Stimulated activated CD4-positive, alpha-beta T cell treated with anti-CD3 and anti-CD28 coated beads, Interleukin-15, amount 100 ng/mL, for 48 hours (primary cell): ENCODE measurements around the gene CDK5RAP2.
"Not testable (repeated sequence)": the region's sequence is repeated elsewhere in the genome, so short reads cannot be mapped to it uniquely, and the experiment has no call there.

ENCODE experiments used
- DNase-seq, 2 donors: peaks; one replicate each; pipeline ENCODE4 v3.0.0-alpha.2; 2020; ENCODE audit warnings: low read depth in 2 of 2

CDK5RAP2 gene

DNA sequence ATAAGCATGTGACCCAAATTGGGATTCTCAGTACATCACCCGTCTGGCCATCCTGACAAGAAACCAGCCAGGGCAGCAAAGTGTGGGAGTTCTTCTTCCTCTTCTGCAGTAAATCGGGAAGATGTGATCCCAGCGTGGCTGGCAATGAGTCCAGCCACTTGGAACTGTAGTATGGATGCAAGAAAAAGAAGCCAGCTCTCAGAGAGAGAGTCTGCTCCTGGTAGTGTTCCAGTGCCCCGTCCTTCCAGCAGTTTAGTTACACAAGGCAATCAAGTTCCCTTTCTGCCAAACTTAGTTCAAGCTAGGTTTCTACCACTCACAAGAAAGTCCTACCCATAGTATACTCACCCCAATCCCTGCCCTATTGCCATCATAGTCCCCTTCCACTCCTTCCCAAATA, 65.6 kb downstream of the CDK5RAP2 start:
- DNase-seq = no peak

DNA sequence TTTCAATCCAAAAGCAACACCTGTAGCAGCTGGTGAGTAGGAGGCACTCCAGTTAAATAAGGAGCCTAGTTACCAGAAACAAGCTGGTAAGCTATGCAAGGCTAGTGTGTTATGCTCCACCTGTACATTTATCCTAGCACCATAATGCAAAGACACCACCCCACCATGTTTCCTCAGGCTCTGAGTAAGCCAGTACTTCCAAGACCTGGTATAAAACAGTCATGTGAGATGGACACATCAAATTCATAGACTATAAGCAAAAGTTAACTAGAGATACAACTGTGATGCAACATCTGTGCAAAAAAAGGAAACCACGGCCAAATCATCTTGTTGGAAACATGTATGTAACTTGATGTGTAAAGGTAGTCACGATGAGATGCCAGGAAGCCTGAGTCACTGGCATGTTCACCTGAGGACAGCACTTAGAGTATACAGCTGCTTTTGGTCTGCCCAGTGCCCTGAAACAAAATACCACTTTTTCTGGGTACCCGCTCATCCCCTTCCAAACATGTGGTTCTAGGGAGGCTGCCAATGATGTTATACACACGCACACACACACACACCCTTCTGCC, 66.1 kb downstream of the CDK5RAP2 start:
- DNase-seq = no peak

DNA sequence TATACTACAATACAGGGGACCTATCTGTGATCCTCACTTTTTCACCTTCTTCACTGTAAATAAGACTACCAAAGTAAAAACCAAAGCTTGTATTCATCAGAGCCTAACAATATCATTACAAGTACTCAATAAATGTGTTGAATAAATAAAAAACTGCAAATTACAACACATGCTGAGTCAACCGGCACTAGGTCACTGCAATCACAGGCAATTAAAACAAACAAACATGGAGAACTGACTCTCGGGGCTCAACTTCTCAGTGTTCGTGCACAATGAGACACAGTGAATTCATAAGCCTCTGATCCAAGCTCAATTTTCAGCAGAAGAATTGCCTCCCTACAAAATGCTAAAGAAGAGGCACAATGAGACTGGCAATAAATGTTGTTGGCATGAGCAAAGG, 69.2 kb downstream of the CDK5RAP2 start:
- DNase-seq = no peak

DNA sequence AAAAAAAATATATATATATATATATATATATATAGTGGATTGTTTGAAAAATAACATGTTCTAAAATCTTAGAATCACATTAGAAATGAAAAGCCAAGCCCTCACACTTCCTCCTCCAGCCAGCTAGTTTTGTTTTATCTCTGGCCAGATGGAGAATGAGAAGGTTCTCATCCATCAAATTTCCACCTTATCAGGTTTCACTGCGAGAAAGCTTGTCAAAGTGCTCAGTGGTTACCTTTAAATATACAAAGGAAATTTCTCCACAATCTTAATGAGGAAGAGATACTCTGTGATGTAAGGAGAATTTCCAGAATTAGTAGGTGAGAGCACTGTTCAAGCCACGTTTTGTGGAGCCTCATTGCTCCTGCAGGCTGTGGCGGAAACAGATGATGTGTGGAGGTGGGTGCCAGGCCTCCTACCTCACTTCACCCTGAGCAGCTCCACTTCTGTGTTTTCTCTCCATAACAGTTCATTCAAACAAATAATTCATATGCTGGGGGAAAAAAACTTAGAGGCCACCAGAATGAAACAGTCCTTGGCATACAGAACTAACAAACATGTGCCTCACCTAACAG, 71.9 kb downstream of the CDK5RAP2 start:
- no peak for DNase-seq

DNA sequence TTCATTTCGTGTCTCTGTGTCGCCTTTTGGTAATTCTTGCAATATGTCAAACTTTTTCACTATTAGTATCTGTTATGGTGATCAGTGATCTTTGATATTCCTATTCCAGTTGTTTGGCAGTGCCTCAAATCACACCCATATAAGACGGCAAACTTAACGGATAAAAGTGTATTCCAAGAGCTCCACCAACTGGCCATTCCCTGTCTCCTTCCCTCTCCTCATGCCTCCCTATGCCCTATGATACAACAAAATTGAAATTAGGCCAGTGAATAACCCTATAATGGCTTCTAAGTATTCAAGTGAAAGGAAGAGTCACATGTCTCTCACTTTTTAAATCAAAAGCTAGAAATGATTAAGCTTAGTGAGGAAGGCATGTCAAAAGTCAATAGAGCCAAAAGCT, 74.8 kb downstream of the CDK5RAP2 start:
- no peak for DNase-seq

DNA sequence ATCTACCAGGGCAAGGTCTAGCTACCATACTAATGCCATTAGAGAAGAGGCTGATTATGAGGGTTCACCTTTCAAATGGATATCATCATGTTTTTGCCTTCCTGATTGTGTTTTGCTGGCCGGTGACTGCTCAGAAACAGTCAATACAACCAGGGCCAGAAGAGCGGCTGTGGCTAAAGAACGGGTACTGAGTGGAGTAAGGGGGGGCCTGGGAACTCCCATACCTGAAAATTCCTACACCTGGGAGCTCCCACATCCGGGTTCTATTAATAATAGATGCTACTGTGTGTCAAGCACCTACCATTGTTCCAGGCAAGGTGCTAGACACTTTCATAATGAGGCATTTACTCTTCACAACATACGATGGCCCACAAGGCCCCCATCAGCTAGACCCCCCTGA, 79.2 kb downstream of the CDK5RAP2 start:
- DNase-seq = no peak

DNA sequence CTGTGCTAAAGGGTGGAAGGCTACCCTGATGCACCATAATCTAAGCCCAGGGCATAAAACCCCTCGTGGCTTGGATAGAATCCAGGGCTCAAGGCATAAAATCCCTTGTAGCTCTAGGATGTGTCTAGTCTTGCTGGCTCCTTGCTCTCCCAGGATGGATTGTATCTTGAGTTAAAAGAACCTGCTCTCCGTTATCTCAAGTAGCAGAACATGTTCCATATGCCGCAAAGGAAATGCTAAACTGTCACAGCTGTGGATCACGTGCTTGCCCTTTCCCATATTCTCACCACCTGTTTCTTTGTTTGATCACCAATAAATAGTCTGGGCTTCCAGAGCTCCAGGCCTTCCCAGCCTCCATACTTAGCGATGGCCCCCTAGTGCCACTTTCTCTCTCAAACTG, 82.1 kb downstream of the CDK5RAP2 start:
- DNase-seq = not testable (repeated sequence)

DNA sequence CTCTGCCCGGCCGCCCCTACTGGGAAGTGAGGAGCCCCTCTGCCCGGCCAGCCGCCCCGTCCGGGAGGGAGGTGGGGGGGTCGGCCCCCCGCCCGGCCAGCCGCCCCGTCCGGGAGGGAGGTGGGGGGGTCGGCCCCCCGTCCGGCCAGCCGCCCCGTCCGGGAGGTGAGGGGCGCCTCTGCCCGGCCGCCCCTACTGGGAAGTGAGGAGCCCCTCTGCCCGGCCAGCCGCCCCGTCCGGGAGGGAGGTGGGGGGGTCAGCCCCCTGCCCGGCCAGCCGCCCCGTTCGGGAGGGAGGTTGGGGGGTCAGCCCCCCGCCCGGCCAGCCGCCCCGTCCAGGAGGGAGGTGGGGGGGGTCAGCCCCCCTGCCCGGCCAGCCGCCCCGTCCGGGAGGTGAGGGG, 83.5 kb downstream of the CDK5RAP2 start:
- not testable (repeated sequence) for DNase-seq

DNA sequence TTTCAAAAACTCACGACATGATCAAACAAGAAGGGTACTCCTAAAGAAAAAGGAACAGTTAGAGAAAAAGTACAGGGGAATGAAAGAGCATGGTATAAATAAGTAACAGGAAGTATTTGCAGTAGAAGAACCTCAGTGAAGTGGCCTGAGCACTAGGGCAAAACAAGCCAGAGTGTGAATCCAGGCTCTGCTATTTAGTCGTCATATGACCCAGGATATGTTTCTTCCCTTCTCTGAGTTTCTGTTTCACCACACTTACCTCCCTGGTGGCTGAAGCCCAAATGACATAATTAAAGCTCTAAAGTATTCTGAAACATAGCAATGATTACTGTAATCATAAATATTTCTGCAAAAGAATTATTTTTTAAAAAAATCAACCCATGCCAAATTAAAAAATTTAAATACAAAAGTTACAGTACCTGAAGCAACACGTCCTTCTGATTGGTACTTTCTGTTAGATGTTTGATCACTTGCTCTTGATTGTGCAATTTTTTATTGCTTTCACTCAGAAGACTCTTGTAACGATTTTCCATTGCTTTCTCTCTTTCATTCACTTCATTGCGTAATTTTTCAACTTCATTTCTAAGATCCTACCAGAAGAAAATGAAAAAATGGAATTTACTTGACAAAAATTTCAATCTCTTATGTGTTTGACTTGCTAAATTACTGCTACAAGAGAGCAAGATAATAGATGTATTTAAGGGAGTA, 88.9 kb downstream of the CDK5RAP2 start:
- DNase-seq = no peak

DNA sequence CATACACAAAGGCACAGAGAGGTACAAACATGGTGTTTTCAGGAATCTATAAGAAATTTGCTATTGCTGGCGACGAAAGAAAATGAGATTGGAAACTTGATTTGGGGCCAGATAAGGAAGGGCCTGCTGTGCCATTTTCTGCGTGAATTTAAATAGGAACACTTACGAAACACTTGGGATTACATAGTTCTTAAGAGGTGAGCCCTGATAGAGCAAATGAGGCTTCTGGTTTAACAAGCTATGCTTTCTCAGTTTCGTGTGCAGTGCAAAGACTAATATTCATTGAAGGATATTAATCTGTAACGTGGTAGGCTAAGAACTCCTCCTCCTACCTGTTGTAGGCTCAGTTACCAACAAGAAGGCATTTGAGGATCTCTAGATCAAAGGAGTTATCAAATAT, 93.1 kb downstream of the CDK5RAP2 start:
- DNase-seq = no peak

DNA sequence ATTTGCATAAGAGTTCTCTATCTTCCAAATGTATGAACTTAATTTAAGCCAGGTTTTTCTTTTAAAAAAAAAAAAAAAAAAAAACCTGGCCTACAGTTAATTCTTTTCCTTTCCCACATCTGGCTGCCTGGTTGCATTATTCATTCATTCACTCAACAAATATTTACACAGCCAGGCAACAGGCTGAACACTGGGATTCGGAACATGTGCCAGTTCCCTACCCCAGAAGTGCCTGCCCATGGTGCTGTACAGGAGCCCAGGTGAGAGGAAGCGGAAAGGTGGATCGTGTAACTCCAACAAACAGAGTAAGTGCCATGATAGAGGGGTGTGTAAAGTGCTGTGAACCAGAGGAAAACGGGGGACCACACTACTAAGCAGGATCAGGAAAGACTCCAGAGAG, 93.6 kb downstream of the CDK5RAP2 start:
- DNase-seq = no peak

DNA sequence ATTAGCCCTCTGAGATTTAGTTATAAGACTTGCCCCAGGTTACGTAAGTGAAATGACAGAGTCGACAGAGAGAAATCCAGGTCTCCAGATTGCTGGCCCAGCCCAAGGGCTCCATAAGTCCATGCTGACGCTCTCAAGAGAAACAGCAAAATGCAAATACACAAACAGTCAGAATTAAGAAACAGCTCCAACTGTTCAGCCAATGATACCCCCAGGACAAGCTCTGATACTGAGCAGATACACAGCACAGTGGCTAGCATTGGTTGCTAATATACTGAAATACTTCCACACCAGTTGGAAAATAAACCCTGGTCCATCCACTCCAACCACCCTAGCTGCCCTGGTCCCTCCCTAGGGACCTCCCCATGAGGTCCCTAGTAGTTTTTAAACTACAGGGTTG, 94.2 kb downstream of the CDK5RAP2 start:
- no peak for DNase-seq

DNA sequence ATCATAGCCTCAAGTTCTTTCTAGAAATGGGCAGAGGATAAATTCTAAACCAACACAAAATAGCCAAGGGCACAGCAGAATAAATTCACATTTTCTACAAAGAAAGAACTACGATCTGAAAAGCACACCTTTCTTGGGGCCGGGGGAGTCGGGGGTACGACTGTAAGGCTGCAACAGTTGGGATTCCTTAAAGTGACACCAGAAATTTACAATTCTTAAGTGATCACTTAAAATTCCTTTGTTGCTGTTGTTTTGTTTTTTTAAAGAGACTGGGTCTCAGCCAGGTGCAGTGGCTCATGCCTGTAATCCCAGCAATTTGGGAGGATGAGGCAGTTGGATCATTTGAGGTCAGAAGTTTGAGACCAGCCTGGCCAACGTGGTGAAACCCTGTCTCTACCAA, 95.8 kb downstream of the CDK5RAP2 start:
- no peak for DNase-seq

DNA sequence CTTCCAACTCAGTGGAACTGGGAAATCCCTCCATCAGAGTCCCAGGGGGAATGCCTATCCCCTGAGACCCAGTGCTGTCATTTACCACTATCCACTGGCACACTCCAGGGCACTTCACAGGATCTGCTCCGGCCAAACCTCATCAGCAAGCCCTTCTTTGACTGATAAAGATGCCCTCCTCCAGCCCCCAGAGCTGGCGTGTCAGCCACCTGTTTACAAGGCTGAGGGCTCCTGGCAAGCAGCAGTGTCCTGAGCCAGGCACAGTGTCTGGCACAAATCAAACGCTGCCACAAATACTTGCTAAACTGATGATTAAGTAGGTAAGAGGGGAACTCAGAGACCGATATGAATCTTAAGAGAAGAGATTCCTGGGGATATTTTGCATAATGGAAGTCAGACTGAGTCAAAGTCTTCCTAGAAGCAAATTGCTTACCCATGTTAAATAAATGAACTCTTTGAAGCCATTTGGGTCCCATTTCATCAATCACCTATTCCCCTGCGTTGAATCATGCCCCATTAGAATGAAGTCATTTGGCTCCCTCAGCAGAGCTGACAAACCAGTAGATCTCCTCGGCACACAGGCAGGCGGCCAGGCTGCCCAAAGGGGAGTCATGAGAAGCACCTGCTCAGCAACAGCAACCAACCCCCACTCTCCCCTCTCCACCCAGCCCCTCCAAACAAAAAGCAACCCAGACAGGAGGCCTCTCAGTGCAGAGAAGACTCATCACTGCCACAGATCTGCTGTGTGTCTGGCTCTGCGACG, 97.4 kb downstream of the CDK5RAP2 start:
- no peak for DNase-seq

DNA sequence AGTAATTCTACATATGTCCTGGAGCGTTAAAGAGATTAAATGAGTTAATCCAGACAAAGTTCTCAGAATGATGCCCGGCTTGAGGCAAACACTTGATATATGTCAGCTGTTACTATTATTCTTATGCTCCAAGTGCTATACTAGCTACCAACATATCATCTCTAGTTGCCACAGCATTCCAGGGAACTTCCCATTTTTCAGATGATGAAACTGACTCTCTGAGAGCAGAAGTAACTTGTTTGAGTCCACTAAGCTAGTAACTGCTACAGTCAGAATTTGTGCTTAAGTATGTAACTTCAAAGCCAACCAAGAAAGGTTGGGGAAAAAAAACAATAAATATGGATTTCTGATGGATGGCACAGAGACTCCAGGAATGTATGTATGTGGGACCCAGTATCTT, 98.1 kb downstream of the CDK5RAP2 start:
- no peak for DNase-seq

DNA sequence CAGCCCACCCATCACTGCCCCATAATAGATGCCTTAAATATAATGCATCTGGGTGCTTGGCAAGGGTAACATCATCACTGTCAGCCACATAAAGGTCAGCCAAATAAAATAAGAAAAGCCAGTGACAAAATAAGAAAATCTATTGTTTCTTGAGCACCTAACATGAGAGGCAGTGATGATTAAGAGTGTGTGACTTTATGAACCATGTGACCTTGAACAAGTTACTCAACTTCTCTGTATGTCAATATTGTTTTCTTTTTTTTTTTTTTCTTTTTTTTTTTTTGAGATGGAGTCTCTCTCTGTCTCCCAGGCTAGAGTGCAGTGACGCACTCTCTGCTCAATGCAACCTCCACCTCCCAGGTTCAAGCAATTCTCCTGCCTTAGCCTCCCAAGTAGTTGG, 98.7 kb downstream of the CDK5RAP2 start:
- no peak for DNase-seq

DNA sequence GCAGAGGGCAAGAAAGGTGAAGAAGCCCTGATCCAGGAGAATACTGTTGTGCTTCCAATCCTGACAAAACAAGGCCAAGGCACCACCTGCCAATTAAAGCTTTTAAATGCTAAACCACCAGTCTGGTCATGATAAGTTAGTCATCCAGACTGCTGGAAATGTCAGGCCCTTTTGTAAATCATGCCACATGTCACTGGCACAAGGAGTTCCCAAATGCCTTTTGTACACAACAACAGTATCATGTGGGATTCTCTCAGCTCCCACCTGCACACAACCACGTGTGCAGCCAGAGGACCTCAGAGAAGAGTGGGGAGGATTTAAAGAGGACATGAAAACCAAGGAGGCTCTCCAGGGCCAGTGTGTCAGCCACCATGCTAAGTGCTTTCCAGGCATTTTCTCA, 99.3 kb downstream of the CDK5RAP2 start:
- no peak for DNase-seq

DNA sequence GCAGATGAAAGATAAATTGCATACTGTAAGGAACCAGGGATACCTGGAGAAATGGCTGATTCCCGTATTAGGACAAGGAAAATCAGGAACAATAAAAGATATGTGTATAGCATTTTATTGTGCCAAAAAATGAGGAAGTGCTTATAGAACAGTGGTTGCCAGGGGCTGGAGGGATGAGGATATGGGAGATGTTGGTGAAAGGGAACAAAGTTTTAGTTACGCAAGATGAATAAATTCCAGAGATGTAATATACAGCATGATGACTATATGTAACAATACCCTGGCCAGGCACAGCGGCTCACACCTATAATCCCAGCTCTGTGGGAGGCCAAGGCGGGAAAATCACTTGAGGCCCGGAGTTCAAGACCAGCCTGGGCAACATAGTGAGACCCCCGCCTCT, 101.8 kb downstream of the CDK5RAP2 start:
- no peak for DNase-seq

DNA sequence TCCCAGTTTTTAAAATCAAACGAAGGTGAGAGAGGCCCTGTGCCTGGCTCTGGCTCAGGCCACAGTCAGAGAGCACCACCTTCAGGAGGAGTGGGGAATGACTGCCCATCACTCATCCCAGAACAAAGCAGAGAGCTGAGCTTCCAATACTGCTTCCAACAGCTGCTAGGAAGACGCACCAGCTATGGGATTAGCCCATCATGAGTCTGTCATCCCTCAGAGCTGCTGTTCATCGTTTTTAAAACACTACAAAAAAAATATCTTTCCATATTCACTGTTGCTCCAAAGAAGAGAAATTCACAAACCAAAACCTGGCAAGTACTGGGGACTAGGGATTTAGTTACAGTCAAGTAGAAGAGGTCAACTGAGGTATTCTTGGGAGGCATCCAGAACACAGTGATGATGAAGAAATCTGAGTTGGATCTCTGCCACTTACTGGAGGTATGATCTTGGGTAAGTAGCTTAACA, 102.4 kb downstream of the CDK5RAP2 start:
- DNase-seq = peak in 1 of 2 donors; percentile 2

DNA sequence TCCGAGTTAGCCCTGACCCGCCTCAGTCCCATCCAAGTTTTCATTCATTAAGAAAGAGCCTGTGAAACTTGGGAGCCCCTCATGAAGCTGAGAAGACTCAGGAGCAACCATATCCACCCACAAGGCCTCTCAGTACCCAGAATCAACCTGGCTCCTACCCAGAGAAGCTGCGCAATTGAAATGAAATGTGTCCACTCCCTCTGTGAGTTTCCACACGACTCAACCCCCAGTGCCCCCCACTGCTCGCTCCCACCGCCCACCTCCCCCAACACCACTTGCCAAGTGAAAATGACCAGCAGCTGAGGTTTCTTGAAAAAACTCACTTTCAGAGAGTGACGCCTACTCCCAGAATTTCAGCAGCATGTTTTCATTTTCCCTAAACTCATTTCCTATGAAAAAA, 104.6 kb downstream of the CDK5RAP2 start:
- DNase-seq = no peak

DNA sequence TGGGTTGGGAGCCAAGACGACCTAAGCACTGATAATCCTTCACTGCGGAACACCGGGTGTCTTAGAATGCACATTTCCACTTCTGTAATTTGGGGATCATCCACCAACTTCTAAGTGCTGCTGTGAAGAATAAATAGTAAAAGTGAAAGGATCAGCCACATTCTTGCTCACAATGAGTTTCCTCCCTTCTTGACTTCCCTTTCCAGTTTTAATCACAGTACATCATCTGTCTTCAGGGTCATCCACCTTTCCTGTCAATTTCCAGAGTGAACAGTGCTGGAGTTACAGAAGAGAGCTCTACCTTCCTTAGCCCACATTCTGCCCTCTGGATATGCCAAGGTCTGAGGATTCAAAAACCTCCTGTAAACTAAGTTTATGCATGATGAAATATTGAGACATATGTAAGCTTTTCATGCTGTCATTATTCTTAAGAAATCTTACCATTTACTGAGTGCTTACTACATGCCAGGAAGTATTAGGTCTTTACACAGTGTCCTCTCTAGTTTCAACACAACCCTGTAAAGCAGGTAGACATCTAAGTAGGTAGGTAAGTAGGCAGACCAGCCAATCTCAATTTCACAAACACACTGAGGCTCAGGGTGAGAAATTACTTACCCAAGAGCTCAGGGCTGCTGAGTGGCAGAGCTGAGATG, 105.2 kb downstream of the CDK5RAP2 start:
- DNase-seq = no peak

DNA sequence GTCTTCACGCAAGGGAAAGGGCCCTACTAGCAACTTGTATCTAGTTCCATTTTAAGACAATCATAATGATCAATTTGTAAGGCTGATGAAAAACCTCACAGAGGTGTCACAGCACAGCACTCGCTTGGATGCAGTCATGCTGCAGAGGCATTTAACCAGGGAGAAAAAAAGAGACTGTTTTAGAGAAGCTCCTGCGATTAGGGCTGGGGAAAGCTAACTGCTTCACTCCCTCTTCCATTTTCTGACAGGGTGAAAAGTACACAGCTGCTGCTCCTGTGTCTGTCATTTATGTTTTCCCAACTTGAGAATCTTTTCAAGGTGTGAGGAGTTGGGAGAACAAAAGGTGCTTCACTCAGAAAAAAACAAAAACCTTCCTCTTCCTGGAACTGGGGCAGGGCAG, 106.4 kb downstream of the CDK5RAP2 start:
- no peak for DNase-seq
